Measurements from ENCODE around the gene DMTF1.
"Not testable (repeated sequence)": the region's sequence is repeated elsewhere in the genome, so short reads cannot be mapped to it uniquely, and the experiment has no call there.

DMTF1 gene

DNA sequence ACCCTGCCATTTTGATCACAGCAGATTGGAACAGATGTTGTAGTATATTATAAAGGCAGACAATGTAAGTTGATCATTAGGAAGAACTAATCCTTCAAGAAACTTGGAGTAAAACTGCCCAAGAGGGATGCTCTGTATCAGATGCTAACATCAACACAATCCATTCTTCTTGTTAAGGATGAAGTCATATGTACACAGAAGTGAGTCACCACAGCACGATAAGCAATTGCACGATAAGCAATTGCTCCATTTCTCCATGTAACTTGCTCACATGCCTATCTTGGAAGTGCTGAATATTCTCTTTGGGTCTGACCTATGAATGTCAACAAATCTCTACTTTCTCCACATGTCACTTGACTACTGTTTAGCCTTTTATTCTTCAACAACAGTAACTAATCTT, 41.5 kb upstream of the DMTF1 start:
- H3K4me2 ChIP-seq (ENCODE audit: low read length): no peak overlapping the region
- H3K27me3 ChIP-seq (ENCODE audit: control insufficient read depth, insufficient read depth, low read length): no peaks in the 10 kb centered on the region
- H2AFZ ChIP-seq: no peak overlapping the region
- no peaks in the 10 kb centered on the region for H3K79me2 ChIP-seq
- H3K9ac ChIP-seq: no peak overlapping the region
- no peak overlapping the region for H3K4me3 ChIP-seq (ENCODE audit: low read depth, low read length)
- peaks cover 4% of the 10 kb centered on the region for H3K4me1 ChIP-seq
- no peak overlapping the region for H3K27ac ChIP-seq
- H3K36me3 ChIP-seq (ENCODE audit: control insufficient read depth, insufficient read depth, low read length): no peaks in the 10 kb centered on the region
- no peaks in the 10 kb centered on the region for H3K9me3 ChIP-seq (ENCODE audit: control insufficient read depth, low read length)
- TF ChIP-seq, protein P1, sequence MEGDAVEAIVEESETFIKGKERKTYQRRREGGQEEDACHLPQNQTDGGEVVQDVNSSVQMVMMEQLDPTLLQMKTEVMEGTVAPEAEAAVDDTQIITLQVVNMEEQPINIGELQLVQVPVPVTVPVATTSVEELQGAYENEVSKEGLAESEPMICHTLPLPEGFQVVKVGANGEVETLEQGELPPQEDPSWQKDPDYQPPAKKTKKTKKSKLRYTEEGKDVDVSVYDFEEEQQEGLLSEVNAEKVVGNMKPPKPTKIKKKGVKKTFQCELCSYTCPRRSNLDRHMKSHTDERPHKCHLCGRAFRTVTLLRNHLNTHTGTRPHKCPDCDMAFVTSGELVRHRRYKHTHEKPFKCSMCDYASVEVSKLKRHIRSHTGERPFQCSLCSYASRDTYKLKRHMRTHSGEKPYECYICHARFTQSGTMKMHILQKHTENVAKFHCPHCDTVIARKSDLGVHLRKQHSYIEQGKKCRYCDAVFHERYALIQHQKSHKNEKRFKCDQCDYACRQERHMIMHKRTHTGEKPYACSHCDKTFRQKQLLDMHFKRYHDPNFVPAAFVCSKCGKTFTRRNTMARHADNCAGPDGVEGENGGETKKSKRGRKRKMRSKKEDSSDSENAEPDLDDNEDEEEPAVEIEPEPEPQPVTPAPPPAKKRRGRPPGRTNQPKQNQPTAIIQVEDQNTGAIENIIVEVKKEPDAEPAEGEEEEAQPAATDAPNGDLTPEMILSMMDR (IDR thresholded peaks at IDR 0.05): no peak

DNA sequence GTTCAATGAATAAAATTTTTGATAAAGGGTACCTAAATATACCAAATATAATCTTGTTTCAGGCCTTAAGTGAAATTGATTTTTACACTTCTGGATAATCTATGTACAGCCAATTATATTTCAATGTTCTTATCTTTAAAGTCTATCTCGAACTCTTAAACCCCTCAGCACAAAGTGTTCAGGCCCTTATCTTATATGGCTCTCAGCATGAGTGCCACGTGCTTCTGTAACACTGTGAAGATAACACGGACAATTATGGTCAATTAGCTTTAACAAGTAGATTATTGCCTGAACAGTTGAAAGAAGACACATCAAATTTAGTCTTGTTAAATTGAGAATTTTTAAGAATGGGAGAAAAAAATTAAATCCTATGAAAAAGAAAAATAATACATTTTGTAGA, 40.4 kb upstream of the DMTF1 start:
- no peaks in the 10 kb centered on the region for H3K36me3 ChIP-seq (ENCODE audit: control insufficient read depth, insufficient read depth, low read length)
- H3K27me3 ChIP-seq (ENCODE audit: control insufficient read depth, insufficient read depth, low read length): no peaks in the 10 kb centered on the region
- H3K9ac ChIP-seq: no peak overlapping the region
- H3K4me3 ChIP-seq (ENCODE audit: low read depth, low read length): no peak overlapping the region
- TF ChIP-seq, protein P1 (IDR thresholded peaks at IDR 0.05): no peak
- peaks cover 3% of the 10 kb centered on the region for H3K4me1 ChIP-seq
- no peak overlapping the region for H3K4me2 ChIP-seq (ENCODE audit: low read length)
- no peaks in the 10 kb centered on the region for H3K9me3 ChIP-seq (ENCODE audit: control insufficient read depth, low read length)
- H2AFZ ChIP-seq: no peak overlapping the region
- H3K79me2 ChIP-seq: no peaks in the 10 kb centered on the region
- H3K27ac ChIP-seq: no peak overlapping the region

GRCh38 chr7:87113077-87113476, 39.2 kb upstream of the DMTF1 start:
- Histone ChIP-seq H3K9ac (no peak overlapping the region), H3K4me1 (no peaks in the 10 kb centered on the region), H3K36me3 (ENCODE audit: control insufficient read depth, insufficient read depth, low read length) (no peaks in the 10 kb centered on the region), H3K27me3 (ENCODE audit: control insufficient read depth, insufficient read depth, low read length) (no peaks in the 10 kb centered on the region), H3K9me3 (ENCODE audit: control insufficient read depth, low read length) (no peaks in the 10 kb centered on the region), H3K27ac (no peak overlapping the region), H3K79me2 (no peaks in the 10 kb centered on the region), H3K4me3 (ENCODE audit: low read depth, low read length) (no peak overlapping the region), H2AFZ (no peak overlapping the region), H3K4me2 (ENCODE audit: low read length) (no peak overlapping the region)
- TF ChIP-seq, protein P1 (IDR thresholded peaks at IDR 0.05): no peak

DNA sequence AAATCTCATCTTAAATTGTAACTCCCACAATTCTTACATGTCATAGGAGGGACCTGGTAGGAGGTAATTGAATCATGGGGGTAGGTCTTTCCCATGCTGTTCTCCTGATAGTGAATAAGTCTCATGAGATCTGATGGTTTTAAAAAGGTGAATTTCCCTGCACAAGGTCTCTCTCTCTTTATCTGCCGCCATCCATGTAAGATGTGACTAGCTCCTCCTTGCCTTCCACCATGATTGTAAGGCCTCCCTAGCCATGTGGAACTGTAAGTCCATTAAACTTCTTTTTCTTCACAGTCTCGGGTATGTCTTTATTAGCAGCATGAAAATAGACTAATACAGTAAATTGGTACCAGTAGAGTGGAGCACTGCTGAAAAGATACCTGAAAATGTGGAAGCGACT, 38.3 kb upstream of the DMTF1 start:
- not testable (repeated sequence) for H3K4me3 ChIP-seq (ENCODE audit: low read depth, low read length); H3K36me3 ChIP-seq (ENCODE audit: control insufficient read depth, insufficient read depth, low read length)

DNA sequence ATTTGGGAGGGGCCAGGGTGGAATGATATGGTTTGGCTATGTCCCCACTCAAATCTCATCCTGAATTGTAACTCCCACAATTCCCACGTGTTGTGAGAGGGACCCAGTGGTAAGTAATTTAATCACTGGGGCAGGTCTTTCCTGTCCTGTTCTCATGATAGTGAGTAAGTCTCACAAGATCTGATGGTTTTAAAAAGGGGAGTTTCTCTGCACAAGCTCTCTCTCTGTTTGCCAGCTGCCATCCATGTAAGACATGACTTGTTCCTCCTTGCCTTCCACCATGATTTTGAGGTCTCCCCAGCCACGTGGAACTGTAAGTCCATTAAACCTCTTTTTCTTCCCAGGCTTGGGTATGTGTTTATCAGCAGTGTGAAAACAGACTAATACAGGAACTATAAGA, 36.5 kb upstream of the DMTF1 start:
- not testable (repeated sequence) for H3K4me2 ChIP-seq (ENCODE audit: low read length); H3K9me3 ChIP-seq (ENCODE audit: control insufficient read depth, low read length); H3K9ac ChIP-seq; H3K27ac ChIP-seq; H3K79me2 ChIP-seq; H3K36me3 ChIP-seq (ENCODE audit: control insufficient read depth, insufficient read depth, low read length); H3K4me3 ChIP-seq (ENCODE audit: low read depth, low read length); H3K27me3 ChIP-seq (ENCODE audit: control insufficient read depth, insufficient read depth, low read length); H2AFZ ChIP-seq; H3K4me1 ChIP-seq

More for the DNA sequence above, 38.3 kb upstream of the DMTF1 start:
- not testable (repeated sequence) for H3K4me1 ChIP-seq; H3K9me3 ChIP-seq (ENCODE audit: control insufficient read depth, low read length); H3K4me2 ChIP-seq (ENCODE audit: low read length); H3K27me3 ChIP-seq (ENCODE audit: control insufficient read depth, insufficient read depth, low read length); H2AFZ ChIP-seq; H3K79me2 ChIP-seq; H3K9ac ChIP-seq; H3K27ac ChIP-seq

- no peak overlapping the region for H2AFZ ChIP-seq
- H3K9ac ChIP-seq: no peak overlapping the region
- TF ChIP-seq, protein P1 (IDR thresholded peaks at IDR 0.05): no peak
- no peaks in the 10 kb centered on the region for H3K4me1 ChIP-seq
- H3K4me2 ChIP-seq (ENCODE audit: low read length): no peak overlapping the region
- H3K36me3 ChIP-seq (ENCODE audit: control insufficient read depth, insufficient read depth, low read length): no peaks in the 10 kb centered on the region
- no peaks in the 10 kb centered on the region for H3K9me3 ChIP-seq (ENCODE audit: control insufficient read depth, low read length)
- H3K27me3 ChIP-seq (ENCODE audit: control insufficient read depth, insufficient read depth, low read length): no peaks in the 10 kb centered on the region
- H3K4me3 ChIP-seq (ENCODE audit: low read depth, low read length): no peak overlapping the region
- no peaks in the 10 kb centered on the region for H3K79me2 ChIP-seq
- H3K27ac ChIP-seq: no peak overlapping the region
Measured at GRCh38 chr7:87116315-87116714, 35.9 kb upstream of the DMTF1 start.
